GM12878 (cell line): Measurements from ENCODE around the gene FAM156B.
"Not testable (repeated sequence)": the region's sequence is repeated elsewhere in the genome, so short reads cannot be mapped to it uniquely, and the experiment has no call there.

ENCODE experiments used
- ASH2L ChIP-seq: fragments of 300-600, 200-600 bp; sonication (generic); IDR thresholded peaks from 2 replicates; pipeline ENCODE4 v1.6.1; 2017; ENCODE audit warnings: low read depth, mild to moderate bottlenecking, borderline replicate concordance
- CTCF ChIP-seq, 3 experiments: IDR thresholded peaks in 2 of 3; conservative IDR thresholded peaks in 1 of 3; 2 replicates each; pipeline ENCODE4 v1.5.1; 2011; ENCODE audit warnings: low read depth in 3 of 3, low read length in 3 of 3, mild to moderate bottlenecking in 3 of 3, control low read depth in 2 of 3, moderate library complexity in 2 of 3, inconsistent platforms in 1 of 3, mixed read lengths in 1 of 3; ENCODE audit not compliant: control insufficient read depth in 2 of 3, insufficient read depth in 1 of 3; ENCODE audit errors: extremely low read depth in 1 of 3
- EZH2 ChIP-seq: IDR thresholded peaks from 2 replicates; pipeline ENCODE4 v1.6.1; 2012; ENCODE audit warnings: low read depth, mild to moderate bottlenecking, control low read depth, inconsistent platforms, low read length, borderline replicate concordance; ENCODE audit not compliant: control insufficient read depth
- HCFC1 ChIP-seq: fragments of 150-350 bp; IDR thresholded peaks from 2 replicates; pipeline ENCODE4 v1.6.1; 2014; ENCODE audit warnings: low read length
- MXI1 ChIP-seq: fragments of 150-350 bp; IDR thresholded peaks from 2 replicates; pipeline ENCODE4 v1.6.1; 2011; ENCODE audit warnings: low read depth, mild to moderate bottlenecking, inconsistent platforms, low read length, improper control_type of control experiment
- NR2C1 ChIP-seq: fragments of 450-650 bp; IDR thresholded peaks from 2 replicates; pipeline ENCODE4 v1.6.1; 2017; ENCODE audit warnings: antibody characterized with exemption, mild to moderate bottlenecking, moderate library complexity
- POU2F2 ChIP-seq: IDR thresholded peaks from 3 replicates; pipeline ENCODE4 v1.6.1; 2011; ENCODE audit warnings: low read depth, mild to moderate bottlenecking, low read length, borderline replicate concordance
- SREBF1 ChIP-seq: IDR thresholded peaks from 2 replicates; pipeline ENCODE4 v1.6.1; 2012; ENCODE audit warnings: mild to moderate bottlenecking, low read length
- YBX1 ChIP-seq: fragments of 450-650 bp; IDR thresholded peaks from 2 replicates; pipeline ENCODE4 v1.6.1; 2016; ENCODE audit warnings: antibody characterized with exemption
- YY1 ChIP-seq: IDR thresholded peaks from 2 replicates; pipeline ENCODE4 v1.6.1; 2011; ENCODE audit warnings: low read depth, mild to moderate bottlenecking, low read length
- TF ChIP-seq, protein P1 (sequence below): IDR thresholded peaks from 2 replicates; pipeline ENCODE4 v1.6.1; 2012; ENCODE audit warnings: low read depth, low read length, improper control_type of control experiment
- TF ChIP-seq, protein P2 (sequence below): fragments of 450-650 bp; IDR thresholded peaks from 2 replicates; pipeline ENCODE4 v1.6.1; 2017; ENCODE audit warnings: mild to moderate bottlenecking, low read depth, inconsistent platforms; ENCODE audit not compliant: poor library complexity, severe bottlenecking

GRCh38 chrX:52940704-52941103 lies 43.6 kb downstream of the FAM156B start:
- not testable (repeated sequence) for TF ChIP-seq YBX1; CTCF (IDR thresholded peaks at IDR 0.05 in 2 of 3, conservative IDR thresholded peaks at IDR 0.05 in 1 of 3; ENCODE audit: control insufficient read depth in 2 of 3, extremely low read depth in 1 of 3, insufficient read depth in 1 of 3, low read depth in 3 of 3, low read length in 3 of 3); MXI1; NR2C1; HCFC1; ASH2L; SREBF1; YY1; EZH2; POU2F2
- TF ChIP-seq, protein P1, sequence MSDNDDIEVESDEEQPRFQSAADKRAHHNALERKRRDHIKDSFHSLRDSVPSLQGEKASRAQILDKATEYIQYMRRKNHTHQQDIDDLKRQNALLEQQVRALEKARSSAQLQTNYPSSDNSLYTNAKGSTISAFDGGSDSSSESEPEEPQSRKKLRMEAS: not testable (repeated sequence)
- TF ChIP-seq, protein P2, sequence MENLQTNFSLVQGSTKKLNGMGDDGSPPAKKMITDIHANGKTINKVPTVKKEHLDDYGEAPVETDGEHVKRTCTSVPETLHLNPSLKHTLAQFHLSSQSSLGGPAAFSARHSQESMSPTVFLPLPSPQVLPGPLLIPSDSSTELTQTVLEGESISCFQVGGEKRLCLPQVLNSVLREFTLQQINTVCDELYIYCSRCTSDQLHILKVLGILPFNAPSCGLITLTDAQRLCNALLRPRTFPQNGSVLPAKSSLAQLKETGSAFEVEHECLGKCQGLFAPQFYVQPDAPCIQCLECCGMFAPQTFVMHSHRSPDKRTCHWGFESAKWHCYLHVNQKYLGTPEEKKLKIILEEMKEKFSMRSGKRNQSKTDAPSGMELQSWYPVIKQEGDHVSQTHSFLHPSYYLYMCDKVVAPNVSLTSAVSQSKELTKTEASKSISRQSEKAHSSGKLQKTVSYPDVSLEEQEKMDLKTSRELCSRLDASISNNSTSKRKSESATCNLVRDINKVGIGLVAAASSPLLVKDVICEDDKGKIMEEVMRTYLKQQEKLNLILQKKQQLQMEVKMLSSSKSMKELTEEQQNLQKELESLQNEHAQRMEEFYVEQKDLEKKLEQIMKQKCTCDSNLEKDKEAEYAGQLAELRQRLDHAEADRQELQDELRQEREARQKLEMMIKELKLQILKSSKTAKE: not testable (repeated sequence)
